DMS153 treated with DMSO at 0.1 percent for 48 hours (cell line): ENCODE results near the gene HOXC10.

Source experiments
- DNase-seq: peaks from one replicate; lab custom pipeline; 2025; ENCODE audit not compliant: unreplicated experiment; lab: John Stamatoyannopoulos, UW

The HOXC10 gene

GRCh38 chr12:53950789-53951576 lies 34.0 kb upstream of the HOXC10 start:
- DNase-seq, result no peak

- no peak for DNase-seq
These were observed 33.2 kb upstream of the HOXC10 start for GRCh38 chr12:53951577-53952334.

- no peak for DNase-seq
These were observed 32.6 kb upstream of the HOXC10 start for GRCh38 chr12:53952335-53952694.

GRCh38 chr12:53952871-53953734 lies 31.8 kb upstream of the HOXC10 start:
- no peak for DNase-seq

GRCh38 chr12:53953831-53954693 lies 30.9 kb upstream of the HOXC10 start:
- no peak for DNase-seq

- DNase-seq, result no peak
These were observed 30.3 kb upstream of the HOXC10 start, which contains the start of gene HOXC12 for GRCh38 chr12:53954694-53955035. Gene HOXC12 (plus strand): TSS chr12:53954903. CDS start chr12:53954930, 27 bp downstream.

GRCh38 chr12:53955036-53955775 lies 29.7 kb upstream of the HOXC10 start:
- DNase-seq, result no peak

GRCh38 chr12:53955776-53956250 lies 29.1 kb upstream of the HOXC10 start:
- no peak for DNase-seq

GRCh38 chr12:53956251-53956887 lies 28.6 kb upstream of the HOXC10 start:
- DNase-seq, result no peak

GRCh38 chr12:53956914-53957536 lies 27.9 kb upstream of the HOXC10 start:
- DNase-seq, result no peak

- DNase-seq, result no peak
These were observed 26.8 kb upstream of the HOXC10 start for GRCh38 chr12:53958128-53958527.

GRCh38 chr12:53959314-53959713 lies 25.6 kb upstream of the HOXC10 start:
- DNase-seq, result no peak

GRCh38 chr12:53960187-53961024 lies 24.5 kb upstream of the HOXC10 start:
- DNase-seq, result no peak

GRCh38 chr12:53961025-53961761 lies 23.8 kb upstream of the HOXC10 start:
- DNase-seq, result no peak

GRCh38 chr12:53963005-53963404 lies 21.9 kb upstream of the HOXC10 start:
- no peak for DNase-seq

GRCh38 chr12:53963434-53964314 lies 21.3 kb upstream of the HOXC10 start:
- DNase-seq, result no peak
